ENCODE results near the gene KLHL29. TPM values are rescaled to one million over a fixed set of nuclear protein-coding genes. Genes with fewer than 3 reads are reported as not detected.

Gene KLHL29
- total and polyA plus RNA-seq, 2 experiments from 2014 or later: 1.5 to 6.5 TPM

- TF ChIP-seq POLR2AphosphoS5 (IDR thresholded peaks at IDR 0.05; ENCODE audit: low read depth): no peak
- no peak for TF ChIP-seq ZNF114 (CRISPR knock-in tag; IDR thresholded peaks at IDR 0.05)
- no peak for TF ChIP-seq ZNF462 (CRISPR knock-in tag; IDR thresholded peaks at IDR 0.05)
- TF ChIP-seq NANOG (IDR thresholded peaks at IDR 0.05; ENCODE audit: borderline replicate concordance): no peak
- no peak for TF ChIP-seq ZNF331 (CRISPR knock-in tag; IDR thresholded peaks at IDR 0.05; ENCODE audit: low read depth)
- TF ChIP-seq, protein P1, sequence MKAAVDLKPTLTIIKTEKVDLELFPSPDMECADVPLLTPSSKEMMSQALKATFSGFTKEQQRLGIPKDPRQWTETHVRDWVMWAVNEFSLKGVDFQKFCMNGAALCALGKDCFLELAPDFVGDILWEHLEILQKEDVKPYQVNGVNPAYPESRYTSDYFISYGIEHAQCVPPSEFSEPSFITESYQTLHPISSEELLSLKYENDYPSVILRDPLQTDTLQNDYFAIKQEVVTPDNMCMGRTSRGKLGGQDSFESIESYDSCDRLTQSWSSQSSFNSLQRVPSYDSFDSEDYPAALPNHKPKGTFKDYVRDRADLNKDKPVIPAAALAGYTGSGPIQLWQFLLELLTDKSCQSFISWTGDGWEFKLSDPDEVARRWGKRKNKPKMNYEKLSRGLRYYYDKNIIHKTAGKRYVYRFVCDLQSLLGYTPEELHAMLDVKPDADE (IDR thresholded peaks at IDR 0.05): no peak
- no peak for TF ChIP-seq STAT1 (IDR thresholded peaks at IDR 0.05; ENCODE audit: unreplicated experiment)
- TF ChIP-seq JUNB (IDR thresholded peaks at IDR 0.05; ENCODE audit: unreplicated experiment): no peak
Observed at GRCh38 chr2:23530206-23530908, 145.4 kb downstream of the KLHL29 start (continued).

- no peak overlapping the region for H3K4me3 Mint-ChIP-seq
- Histone ChIP-seq H3F3A (replicated peaks; ENCODE audit: low read depth) (no peaks in the 10 kb centered on the region), H3K36me3 (ENCODE audit: insufficient read depth) (no peaks in the 10 kb centered on the region), H3K79me2 (replicated peaks; ENCODE audit: insufficient read depth) (no peaks in the 10 kb centered on the region), H2AFZ (no peak overlapping the region), H3K27me3 (ENCODE audit: insufficient read depth) (no peaks in the 10 kb centered on the region), H3K4me2 (no peak overlapping the region), H3K4me1 (ENCODE audit: insufficient read depth) (peaks cover 18% of the 10 kb centered on the region), H4K20me1 (replicated peaks; ENCODE audit: insufficient read depth) (no peaks in the 10 kb centered on the region), H3K4me3 (no peak overlapping the region), H3K9me2 (ENCODE audit: insufficient read depth) (no peaks in the 10 kb centered on the region), H3K27ac (ENCODE audit: low read depth) (no peak overlapping the region)
- peaks cover 14% of the 10 kb centered on the region for H3K27me3 Mint-ChIP-seq (ENCODE audit: insufficient read depth, low read depth, poor library complexity)
- H3K27ac Mint-ChIP-seq: no peak overlapping the region
- no peaks in the 10 kb centered on the region for H3K36me3 Mint-ChIP-seq (ENCODE audit: low read depth)
- H3K9me3 Mint-ChIP-seq: no peaks in the 10 kb centered on the region
- ATAC-seq (no peak), DNase-seq (ENCODE audit: low spot score) (no peak)
- H3K4me1 Mint-ChIP-seq: peaks cover 30% of the 10 kb centered on the region
- TF ChIP-seq ZNF462 (CRISPR knock-in tag; IDR thresholded peaks at IDR 0.05): no peak
Observed at GRCh38 chr2:23530909-23531276, 145.9 kb downstream of the KLHL29 start.
